Retinal pigment epithelial cell (primary cell): Measurements from ENCODE around the gene LTC4S.
"Not testable (repeated sequence)": the region's sequence is repeated elsewhere in the genome, so short reads cannot be mapped to it uniquely, and the experiment has no call there.

Experiments
- DNase-seq: peaks from one replicate; pipeline ENCODE4 v3.0.0-alpha.2; 2010; ENCODE audit warnings: low read depth
- H3K4me3 ChIP-seq: 2 replicates; pipeline ENCODE4 v1.5.1; 2011; ENCODE audit warnings: mild to moderate bottlenecking, low read length, control low read depth, moderate library complexity
- CTCF ChIP-seq: conservative IDR thresholded peaks from 2 replicates; pipeline ENCODE4 v1.5.1; 2011; ENCODE audit warnings: low read depth, low read length, control low read depth, inconsistent platforms

LTC4S gene

GRCh38 chr5:179788193-179788854 lies 5.5 kb upstream of the LTC4S start:
- H3K4me3 ChIP-seq, result no peak overlapping the region
- TF ChIP-seq CTCF, result no peak
- no peak for DNase-seq

GRCh38 chr5:179789278-179789677 lies 4.5 kb upstream of the LTC4S start:
- not testable (repeated sequence) for H3K4me3 ChIP-seq, DNase-seq

- H3K4me3 ChIP-seq, result no peak overlapping the region
- TF ChIP-seq CTCF, result no peak
- DNase-seq, result no peak
Observed at GRCh38 chr5:179791881-179792611, 1.7 kb upstream of the LTC4S start.

GRCh38 chr5:179792612-179793467 lies 946 bp upstream of the LTC4S start:
- no peak overlapping the region for H3K4me3 ChIP-seq
- TF ChIP-seq CTCF, result no peak
- no peak for DNase-seq

GRCh38 chr5:179794171-179794570 lies 385 bp downstream of the LTC4S start:
- TF ChIP-seq CTCF, result no peak
- no peak overlapping the region for H3K4me3 ChIP-seq
- DNase-seq, result no peak

- no peak for DNase-seq
- TF ChIP-seq CTCF, result no peak
- no peak overlapping the region for H3K4me3 ChIP-seq
Observed at GRCh38 chr5:179794575-179794974, 789 bp downstream of the LTC4S start.

- peak overlapping the region; percentile 48 for H3K4me3 ChIP-seq
- DNase-seq, result no peak
- no peak for TF ChIP-seq CTCF
Observed at GRCh38 chr5:179795049-179795862, 1.5 kb downstream of the LTC4S start.
